ENCODE results near the gene TMEM203.

GRCh38 chr9:137251194-137251461 lies 45.7 kb upstream of the TMEM203 start, which contains the start of gene STPG3:
- TF ChIP-seq CTCF (IDR thresholded peaks at IDR 0.05) (no peak), POLR2A (IDR thresholded peaks at IDR 0.05) (no peak)

Data from lower leg skin (tissue), 3 donors.